Forelimb muscle (tissue), 1 donor: ENCODE measurements around the gene PTPN23. TPM values are rescaled to one million over a fixed set of nuclear protein-coding genes. Genes with fewer than 3 reads are reported as not detected.
"Not testable (repeated sequence)": the region's sequence is repeated elsewhere in the genome, so short reads cannot be mapped to it uniquely, and the experiment has no call there.

Experiments
- DNase-seq: peaks from one replicate; pipeline ENCODE4 v3.0.0-alpha.2; 2013; ENCODE audit warnings: low read depth
- polyA plus RNA-seq: library from polyadenylated mRNA; unstranded; fragments of 120-200 nt; gene quantifications from one replicate; pipeline ENCODE4 v1.2.1, GENCODE V29; 2013; ENCODE audit not compliant: insufficient read length

Gene PTPN23
- polyA plus RNA-seq, 1 donor = 21.3 TPM

DNA sequence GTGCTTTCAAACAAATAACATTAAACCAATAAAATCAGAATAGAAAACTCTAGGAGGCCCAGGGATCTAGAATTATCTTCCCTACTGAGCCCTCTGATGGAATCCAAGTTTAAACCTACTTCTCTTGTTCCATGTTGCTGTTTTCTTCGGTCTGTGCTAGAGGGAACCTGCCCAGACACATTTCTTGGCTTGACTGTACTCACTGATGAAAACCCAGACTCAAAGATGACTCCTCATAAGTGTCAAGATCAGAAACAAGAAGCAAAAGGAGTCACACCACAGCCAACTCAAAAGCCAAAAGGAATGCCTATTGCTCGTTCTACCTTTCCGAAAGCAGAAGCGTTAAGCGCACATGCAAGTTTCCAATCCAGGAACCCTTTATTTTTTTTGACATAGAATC is 63.3 kb downstream of the PTPN23 start:
- no peak for DNase-seq

DNA sequence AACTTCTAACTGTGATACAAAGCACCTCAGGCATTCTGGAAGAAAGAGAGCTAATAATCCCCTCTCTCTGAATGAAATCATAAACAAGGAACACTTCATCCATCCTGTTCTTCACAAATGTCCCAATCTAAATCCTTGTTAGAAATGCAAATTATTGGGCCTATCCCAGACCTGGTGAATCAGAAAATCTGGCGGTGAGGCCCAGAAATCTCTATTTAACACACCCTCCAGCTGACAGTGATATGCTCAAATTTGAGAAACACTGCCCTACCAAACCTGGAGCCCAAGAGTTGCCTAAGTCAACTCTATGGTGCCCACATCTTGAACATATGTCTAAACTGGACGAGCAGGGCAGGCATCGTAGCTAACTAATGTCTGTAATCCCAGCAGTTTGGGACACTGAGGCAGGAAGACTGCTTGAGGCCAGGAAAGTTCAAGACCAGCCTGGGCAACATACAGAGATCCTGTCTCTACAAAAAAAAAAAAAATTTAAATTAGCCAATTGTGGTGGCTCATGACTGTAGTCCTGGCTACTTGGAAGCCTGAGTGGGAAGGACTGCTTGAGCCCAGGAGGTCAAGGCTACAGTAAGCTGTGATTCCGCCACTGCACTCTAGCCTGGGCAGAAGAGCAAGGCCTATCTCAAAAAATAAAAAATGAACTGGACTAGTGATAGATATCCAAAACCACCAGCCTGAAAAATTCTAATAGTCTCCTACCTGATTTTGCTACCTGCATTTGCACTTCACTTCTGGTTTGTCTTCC is 71.8 kb downstream of the PTPN23 start:
- no peak for DNase-seq

DNA sequence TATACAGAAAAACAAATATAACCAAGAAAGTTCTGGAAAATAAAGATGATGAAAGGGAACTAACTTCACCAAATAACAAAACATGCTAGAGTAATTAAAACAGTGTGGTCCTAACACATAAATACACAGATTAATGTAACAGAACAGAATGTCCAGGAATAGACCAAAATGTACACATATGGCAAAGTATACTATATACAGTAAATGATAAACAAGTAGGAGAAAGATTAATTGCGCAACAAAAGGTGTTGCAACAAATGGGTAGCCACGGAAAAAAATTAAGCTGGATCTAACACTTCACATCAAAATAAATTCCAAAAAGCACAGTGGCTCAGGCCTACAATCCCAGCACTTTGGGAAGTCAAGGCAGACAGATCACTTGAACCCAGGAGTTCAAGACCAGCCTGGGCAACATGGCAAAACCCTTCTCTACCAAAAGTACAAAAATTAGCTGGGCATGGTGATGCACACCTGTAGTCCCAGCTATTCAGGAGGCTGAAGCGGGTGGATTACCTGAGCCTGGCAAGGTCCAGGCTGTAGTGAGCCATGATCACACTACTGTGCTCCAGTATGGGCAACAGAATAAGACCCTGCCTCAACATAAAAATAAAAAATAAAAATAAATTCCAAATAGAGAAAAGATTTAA is 75.1 kb downstream of the PTPN23 start:
- DNase-seq = no peak

DNA sequence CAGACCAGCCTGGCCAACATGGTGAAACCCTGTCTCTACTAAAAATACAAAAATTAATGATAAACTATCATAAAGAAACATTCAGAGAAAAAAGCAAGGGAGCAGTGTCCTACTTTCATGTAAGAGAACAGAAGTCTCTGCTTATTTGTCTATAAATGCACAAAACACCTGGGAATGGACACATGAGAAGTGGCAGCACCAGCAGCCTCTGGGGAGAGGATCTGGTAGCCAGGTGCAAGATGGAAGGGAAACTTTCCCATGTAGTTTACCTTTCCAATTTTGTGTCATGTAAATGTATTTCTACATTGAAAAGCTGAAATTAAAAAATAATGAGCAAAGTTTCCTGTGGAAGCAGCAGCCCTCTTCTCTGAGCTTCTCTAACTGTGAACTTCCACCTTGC is 76.2 kb downstream of the PTPN23 start:
- DNase-seq = no peak

DNA sequence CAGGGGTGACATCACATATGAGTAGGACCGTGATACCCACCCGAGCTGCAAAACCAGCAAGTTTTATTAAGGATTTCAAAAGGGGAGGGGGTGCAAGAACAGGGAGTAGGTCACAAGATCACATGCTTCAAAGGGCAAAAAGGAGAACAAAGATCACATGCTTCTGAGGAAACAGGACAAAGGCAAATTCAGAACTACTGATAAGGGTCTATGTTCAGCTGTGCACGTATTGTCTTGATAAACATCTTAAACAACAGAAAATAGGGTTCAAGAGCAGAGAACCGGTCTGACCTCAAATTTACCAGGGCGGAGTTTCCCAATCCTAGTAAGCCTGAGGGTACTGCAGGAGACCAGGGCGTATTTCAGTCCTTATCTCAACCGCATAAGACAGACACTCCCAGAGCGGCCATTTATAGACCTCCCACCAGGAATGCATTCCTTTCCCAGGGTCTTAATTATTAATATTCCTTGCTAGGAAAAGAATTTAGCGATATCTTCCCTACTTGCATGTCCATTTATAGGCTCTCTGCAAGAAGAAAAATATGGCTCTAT is 78.8 kb downstream of the PTPN23 start:
- DNase-seq = not testable (repeated sequence)

Other genes starting within 250 kb of the PTPN23 start
- gene SETD2, start 216.9 kb upstream of the PTPN23 start, polyA plus RNA-seq = 29.6 TPM
- 7.3 TPM for gene KIF9, start 98.2 kb upstream of the PTPN23 start, polyA plus RNA-seq
- gene KLHL18, start 98.1 kb upstream of the PTPN23 start, polyA plus RNA-seq = 15.8 TPM
- gene SCAP, start 94.9 kb downstream of the PTPN23 start, polyA plus RNA-seq = 40.9 TPM
- gene ELP6, start 132.7 kb downstream of the PTPN23 start, polyA plus RNA-seq = 26.1 TPM
- 1.8 TPM for gene CSPG5, start 197.8 kb downstream of the PTPN23 start, polyA plus RNA-seq